ENCODE measurements around the gene INTS7. TPM values are rescaled to one million over a fixed set of nuclear protein-coding genes. Genes with fewer than 3 reads are reported as not detected.

The INTS7 gene, protein sequence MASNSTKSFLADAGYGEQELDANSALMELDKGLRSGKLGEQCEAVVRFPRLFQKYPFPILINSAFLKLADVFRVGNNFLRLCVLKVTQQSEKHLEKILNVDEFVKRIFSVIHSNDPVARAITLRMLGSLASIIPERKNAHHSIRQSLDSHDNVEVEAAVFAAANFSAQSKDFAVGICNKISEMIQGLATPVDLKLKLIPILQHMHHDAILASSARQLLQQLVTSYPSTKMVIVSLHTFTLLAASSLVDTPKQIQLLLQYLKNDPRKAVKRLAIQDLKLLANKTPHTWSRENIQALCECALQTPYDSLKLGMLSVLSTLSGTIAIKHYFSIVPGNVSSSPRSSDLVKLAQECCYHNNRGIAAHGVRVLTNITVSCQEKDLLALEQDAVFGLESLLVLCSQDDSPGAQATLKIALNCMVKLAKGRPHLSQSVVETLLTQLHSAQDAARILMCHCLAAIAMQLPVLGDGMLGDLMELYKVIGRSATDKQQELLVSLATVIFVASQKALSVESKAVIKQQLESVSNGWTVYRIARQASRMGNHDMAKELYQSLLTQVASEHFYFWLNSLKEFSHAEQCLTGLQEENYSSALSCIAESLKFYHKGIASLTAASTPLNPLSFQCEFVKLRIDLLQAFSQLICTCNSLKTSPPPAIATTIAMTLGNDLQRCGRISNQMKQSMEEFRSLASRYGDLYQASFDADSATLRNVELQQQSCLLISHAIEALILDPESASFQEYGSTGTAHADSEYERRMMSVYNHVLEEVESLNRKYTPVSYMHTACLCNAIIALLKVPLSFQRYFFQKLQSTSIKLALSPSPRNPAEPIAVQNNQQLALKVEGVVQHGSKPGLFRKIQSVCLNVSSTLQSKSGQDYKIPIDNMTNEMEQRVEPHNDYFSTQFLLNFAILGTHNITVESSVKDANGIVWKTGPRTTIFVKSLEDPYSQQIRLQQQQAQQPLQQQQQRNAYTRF
- total RNA-seq (10 to 100 TPM in 1 of 6 donors, 1 to 10 TPM in 5; 3.3 to 10.1 (median 5.3) TPM), polyA plus RNA-seq (1 to 10 TPM; 3.1 to 4.5 TPM)

DNA sequence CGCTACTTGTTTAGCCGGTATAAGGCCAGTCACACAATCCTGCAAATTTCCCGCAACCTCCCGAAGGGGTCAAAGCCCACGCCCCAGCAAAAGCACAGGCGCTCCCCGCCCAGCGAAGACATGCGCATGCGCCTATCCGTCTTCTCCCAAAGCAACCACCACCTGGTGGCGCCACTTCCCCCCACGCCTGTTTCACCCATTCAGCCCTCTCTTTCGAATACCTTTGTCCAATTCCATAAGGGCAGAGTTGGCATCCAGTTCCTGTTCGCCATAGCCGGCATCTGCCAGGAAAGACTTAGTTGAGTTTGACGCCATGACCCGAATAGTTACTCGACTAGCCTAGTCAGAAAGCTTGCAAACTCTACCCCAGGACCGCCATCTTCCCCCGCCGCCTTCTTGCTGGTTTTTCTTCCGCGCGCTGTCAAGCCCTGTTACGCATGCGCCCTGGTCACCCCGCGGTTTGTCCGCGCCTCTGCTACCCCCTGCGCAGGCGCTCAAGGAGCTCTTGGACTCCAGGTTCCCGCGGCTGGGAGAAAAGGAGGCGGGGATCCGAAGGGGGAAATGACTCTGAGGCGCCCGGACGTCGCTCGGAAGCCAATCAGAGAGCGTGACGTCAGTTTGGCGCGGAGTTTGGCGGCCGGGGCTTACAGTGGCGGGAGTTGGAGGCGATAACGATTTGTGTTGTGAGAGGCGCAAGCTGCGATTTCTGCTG lies at the start of gene INTS7, which contains the start of gene DTL:
Gene INTS7, minus strand, starts transcription at position 435 of the 712 bp plus-strand sequence. Its CDS starts 120 bp downstream, at position 315.
Gene DTL, plus strand, starts transcription at position 626 of the 712 bp plus-strand sequence. CDS start 143 bp downstream, outside the sequence.
- WGBS, 2 donors: 0% methylated on average over 53 of the region's 53 CpGs
- no peaks in the 10 kb centered on the region for H3K36me3 ChIP-seq
- peak; percentile 95 for FAIRE-seq
- peaks cover 0 to 18% (median 4%) of the 10 kb centered on the region in 3 donors for H3K4me1 ChIP-seq
- H3K27ac ChIP-seq: peak within 1 kb of the TSS; percentile 71 to 88 (median 80)
- H3K27me3 ChIP-seq: no peaks in the 10 kb centered on the region
- H3K9me3 ChIP-seq: no peaks in the 10 kb centered on the region
- TF ChIP-seq, protein P1, sequence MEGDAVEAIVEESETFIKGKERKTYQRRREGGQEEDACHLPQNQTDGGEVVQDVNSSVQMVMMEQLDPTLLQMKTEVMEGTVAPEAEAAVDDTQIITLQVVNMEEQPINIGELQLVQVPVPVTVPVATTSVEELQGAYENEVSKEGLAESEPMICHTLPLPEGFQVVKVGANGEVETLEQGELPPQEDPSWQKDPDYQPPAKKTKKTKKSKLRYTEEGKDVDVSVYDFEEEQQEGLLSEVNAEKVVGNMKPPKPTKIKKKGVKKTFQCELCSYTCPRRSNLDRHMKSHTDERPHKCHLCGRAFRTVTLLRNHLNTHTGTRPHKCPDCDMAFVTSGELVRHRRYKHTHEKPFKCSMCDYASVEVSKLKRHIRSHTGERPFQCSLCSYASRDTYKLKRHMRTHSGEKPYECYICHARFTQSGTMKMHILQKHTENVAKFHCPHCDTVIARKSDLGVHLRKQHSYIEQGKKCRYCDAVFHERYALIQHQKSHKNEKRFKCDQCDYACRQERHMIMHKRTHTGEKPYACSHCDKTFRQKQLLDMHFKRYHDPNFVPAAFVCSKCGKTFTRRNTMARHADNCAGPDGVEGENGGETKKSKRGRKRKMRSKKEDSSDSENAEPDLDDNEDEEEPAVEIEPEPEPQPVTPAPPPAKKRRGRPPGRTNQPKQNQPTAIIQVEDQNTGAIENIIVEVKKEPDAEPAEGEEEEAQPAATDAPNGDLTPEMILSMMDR (IDR thresholded peaks at IDR 0.05): peak; percentile 75 to 92 (median 89)
- ATAC-seq: peak; percentile 91 to 97 (median 96)
- H3K4me3 ChIP-seq: peak within 1 kb of the TSS; percentile 38 to 65 (median 46)
- intact Hi-C loops (cut with DNase I): loop anchor here in 1 of 3 donors (10.0 kb wide), 1 partner anchor 350 kb away; no protein-coding TSS in a partner anchor
- DNase-seq: peak; percentile 98 to 100 (median 99)

DNA sequence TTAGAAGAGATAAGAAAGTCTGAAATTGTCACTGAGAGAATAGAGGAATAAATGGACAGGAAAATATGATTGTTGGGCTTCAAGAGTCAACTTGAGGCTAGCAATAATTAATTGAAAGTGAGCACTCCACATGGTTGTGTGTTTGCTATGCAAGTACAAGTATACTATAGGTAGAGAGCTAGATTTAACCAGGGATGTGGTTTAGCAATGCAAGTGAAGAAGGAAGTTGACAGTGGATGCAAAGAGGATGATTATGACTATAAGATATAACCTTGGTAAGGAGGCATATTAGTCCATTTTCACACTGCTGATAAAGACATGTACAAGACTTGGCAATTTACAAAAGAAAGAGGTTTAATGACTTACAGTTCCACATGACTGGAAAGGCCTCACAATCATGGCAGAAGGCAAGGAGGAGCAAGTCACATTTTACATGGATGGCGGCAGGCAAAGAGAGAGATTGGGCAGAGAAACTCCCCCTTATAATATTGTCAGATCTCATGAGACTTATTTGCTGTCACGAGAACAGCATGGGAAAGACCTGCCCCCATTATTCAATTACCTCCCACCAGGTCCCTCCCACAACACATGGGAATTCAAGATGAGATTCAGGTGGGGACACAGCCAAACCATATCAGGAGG lies 47.5 kb upstream of the INTS7 start:
- Histone ChIP-seq H3K27ac (no peak overlapping the region), H3K4me1 (no peaks in the 10 kb centered on the region), H3K9me3 (no peaks in the 10 kb centered on the region), H3K27me3 (no peaks in the 10 kb centered on the region), H3K4me3 (no peak overlapping the region), H3K36me3 (no peaks in the 10 kb centered on the region)
- FAIRE-seq (no peak), ATAC-seq (no peak), DNase-seq (no peak)
- WGBS, 2 donors: 96 to 98% methylated on average over 2 of the region's 2 CpGs
- TF ChIP-seq, protein P1 (IDR thresholded peaks at IDR 0.05): no peak
- intact Hi-C loops (cut with DNase I): loop anchor here in 1 of 3 donors (10.0 kb wide), 1 partner anchor 212 kb away; no protein-coding TSS in a partner anchor

DNA sequence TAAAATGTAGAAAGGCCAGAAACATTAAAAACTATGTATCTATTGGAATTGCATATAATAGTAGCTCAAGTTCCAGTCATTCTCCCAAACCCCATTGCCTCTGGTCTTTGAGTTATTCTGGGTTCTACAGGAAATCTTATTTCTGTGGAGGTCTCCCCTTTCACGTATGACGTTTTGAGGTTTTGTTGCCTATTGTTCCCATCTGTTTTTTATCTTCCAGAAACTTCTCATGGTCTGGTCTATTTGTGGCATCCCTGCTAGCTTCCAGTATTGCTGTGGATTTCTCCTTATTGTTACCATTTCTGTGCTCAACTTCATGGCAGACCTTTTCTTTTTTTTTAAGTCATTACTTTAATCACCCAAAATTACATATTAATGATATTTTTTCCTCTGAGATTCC lies 43.5 kb upstream of the INTS7 start:
- Histone ChIP-seq H3K27ac (no peak overlapping the region), H3K4me3 (no peak overlapping the region), H3K27me3 (no peaks in the 10 kb centered on the region), H3K4me1 (no peaks in the 10 kb centered on the region), H3K9me3 (no peaks in the 10 kb centered on the region), H3K36me3 (no peaks in the 10 kb centered on the region)
- FAIRE-seq (no peak), ATAC-seq (no peak), DNase-seq (no peak)
- intact Hi-C loops (cut with DNase I): loop anchor here in 1 of 3 donors (10.0 kb wide), 1 partner anchor 376 kb away; no protein-coding TSS in a partner anchor
- 88 to 95% methylated on average over 2 of the region's 2 CpGs for WGBS, 2 donors
- TF ChIP-seq, protein P1 (IDR thresholded peaks at IDR 0.05): no peak

DNA sequence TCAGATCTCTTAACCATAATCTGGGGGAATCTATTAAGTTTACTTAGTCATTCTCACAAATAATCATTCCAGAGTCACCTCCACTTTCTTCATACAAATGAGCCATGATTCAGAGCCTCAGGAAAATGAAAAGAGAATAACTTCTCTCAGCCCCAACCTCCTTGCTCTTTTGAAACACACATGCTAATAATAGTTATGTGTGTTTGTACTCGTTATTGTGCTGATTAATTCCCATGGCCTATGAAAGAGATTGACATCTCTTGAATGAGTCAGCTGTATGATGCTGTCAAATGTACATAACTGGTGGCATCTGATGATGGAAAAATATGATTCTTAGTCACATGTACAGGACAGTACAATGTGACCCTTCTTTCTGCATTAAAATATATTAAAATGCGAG lies 41.7 kb upstream of the INTS7 start:
- ATAC-seq (no peak), FAIRE-seq (no peak)

More for the DNA sequence above, 41.7 kb upstream of the INTS7 start:
- Histone ChIP-seq H3K4me3 (no peak overlapping the region), H3K27ac (no peak overlapping the region), H3K4me1 (no peaks in the 10 kb centered on the region), H3K27me3 (no peaks in the 10 kb centered on the region), H3K36me3 (no peaks in the 10 kb centered on the region), H3K9me3 (no peaks in the 10 kb centered on the region)
- WGBS, 2 donors: 64 to 67% methylated on average over 2 of the region's 2 CpGs
- TF ChIP-seq, protein P1 (IDR thresholded peaks at IDR 0.05): no peak
- no peak for DNase-seq
- intact Hi-C loops (cut with DNase I): loop anchor here in 1 of 3 donors (10.0 kb wide), 1 partner anchor 378 kb away; no protein-coding TSS in a partner anchor

Data from pancreas (tissue), 10 donors.